22Rv1 (cell line): ENCODE results near the gene CCL16.

Source experiments
- CTCF ChIP-seq: fragments of 450-650 bp; IDR thresholded peaks from 2 replicates; pipeline ENCODE4 v1.5.1; 2017; ENCODE audit warnings: mild to moderate bottlenecking
- ZFX ChIP-seq: fragments of 450-650 bp; IDR thresholded peaks from 2 replicates; pipeline ENCODE4 v1.6.1; 2017; ENCODE audit warnings: antibody characterized with exemption, borderline replicate concordance

GRCh38 chr17:35998756-35999155 lies 17.5 kb upstream of the CCL16 start:
- TF ChIP-seq CTCF (no peak), ZFX (no peak)
